SK-N-SH (cell line): ENCODE results near the gene MAPK12. TPM values are rescaled to one million over a fixed set of nuclear protein-coding genes. Genes with fewer than 3 reads are reported as not detected.

Experiments
- CTCF ChIA-PET: fragments of 300-600, 350-600 bp; formaldehyde crosslinking; extraction: SDS; loops from one replicate; lab custom pipeline; 2021; lab: Yijun Ruan, JAX
- POLR2A ChIA-PET: fragments of 350-600 bp; sonication (Branson Sonifier 250); formaldehyde crosslinking; extraction: SDS; loops from one replicate; lab custom pipeline; 2020; ENCODE audit warnings: antibody characterized with exemption, inconsistent platforms; lab: Yijun Ruan, JAX
- DNase-seq: peaks from one replicate; pipeline ENCODE4 v3.0.0; 2012
- H2AFZ ChIP-seq: fragments of 200-600 bp; sonication (generic); 2 replicates; pipeline ENCODE4 v1.8.1; 2016; ENCODE audit warnings: antibody characterized with exemption, mild to moderate bottlenecking, low read depth
- H3F3A ChIP-seq: fragments of 200-600 bp; sonication (generic); replicated peaks from 2 replicates; pipeline ENCODE3; 2016; ENCODE audit warnings: antibody characterized with exemption, mild to moderate bottlenecking; ENCODE audit not compliant: insufficient read depth
- H3K27ac ChIP-seq, 2 experiments: fragments of 200-500 bp in 1 of 2; fragments of 200-600 bp in 1 of 2; sonication (Bioruptor generic) in 1 of 2; sonication (generic), shearing (Covaris generic) in 1 of 2; 2 replicates each; pipeline versions ENCODE4 v1.5.1 to v1.6.1; 2014 to 2016; ENCODE audit warnings: low read depth in 2 of 2, inconsistent platforms in 1 of 2, low read length in 1 of 2, mild to moderate bottlenecking in 1 of 2, mixed read lengths in 1 of 2
- H3K27me3 ChIP-seq: fragments of 200-600 bp; sonication (generic), shearing (Covaris generic); 2 replicates; pipeline ENCODE4 v1.6.1; 2016; ENCODE audit warnings: mixed run types; ENCODE audit not compliant: insufficient read depth
- H3K36me3 ChIP-seq, 2 experiments: fragments of 200-500 bp in 1 of 2; fragments of 200-600 bp in 1 of 2; sonication (Bioruptor generic) in 1 of 2; sonication (generic) in 1 of 2; replicated peaks in 1 of 2; 2 replicates each; pipeline versions ENCODE3 to v1.5.1; 2014 to 2016; ENCODE audit warnings: low read length in 1 of 2, mild to moderate bottlenecking in 1 of 2; ENCODE audit not compliant: insufficient read depth in 2 of 2, control insufficient read depth in 1 of 2
- H3K4me1 ChIP-seq, 2 experiments: fragments of 200-500 bp in 1 of 2; fragments of 200-600 bp in 1 of 2; sonication (Bioruptor generic) in 1 of 2; sonication (generic), shearing (Covaris generic) in 1 of 2; 2 replicates each; pipeline versions ENCODE4 v1.5.1 to v1.6.1; 2014 to 2016; ENCODE audit warnings: low read depth in 1 of 2, low read length in 1 of 2, mixed run types in 1 of 2; ENCODE audit not compliant: insufficient read depth in 2 of 2, control insufficient read depth in 1 of 2
- H3K4me2 ChIP-seq: fragments of 200-600 bp; sonication (generic), shearing (Covaris generic); 2 replicates; pipeline ENCODE4 v1.6.1; 2017; ENCODE audit warnings: mixed run types
- H3K4me3 ChIP-seq, 2 experiments: fragments of 200-500 bp in 1 of 2; fragments of 200-600 bp in 1 of 2; sonication (Bioruptor generic) in 1 of 2; sonication (generic), shearing (Covaris generic) in 1 of 2; 2 replicates each; pipeline versions ENCODE4 v1.5.1 to v1.8.1; 2014 to 2016; ENCODE audit warnings: low read depth in 2 of 2, inconsistent platforms in 1 of 2, low read length in 1 of 2, mild to moderate bottlenecking in 1 of 2, mixed read lengths in 1 of 2, moderate library complexity in 1 of 2
- H3K79me2 ChIP-seq: fragments of 200-600 bp; sonication (generic); 2 replicates; pipeline ENCODE4 v1.8.1; 2017; ENCODE audit warnings: mild to moderate bottlenecking; ENCODE audit not compliant: insufficient read depth
- H3K9ac ChIP-seq: fragments of 200-600 bp; sonication (generic); 2 replicates; pipeline ENCODE4 v1.6.1; 2017; ENCODE audit warnings: mixed run types
- H3K9me2 ChIP-seq: fragments of 200-600 bp; sonication (generic); 2 replicates; pipeline ENCODE4 v1.6.1; 2017; ENCODE audit warnings: mixed run types
- H3K9me3 ChIP-seq: fragments of 200-600 bp; sonication (generic); 2 replicates; pipeline ENCODE4 v1.6.1; 2017; ENCODE audit warnings: mixed run types, mild to moderate bottlenecking, moderate library complexity
- H4K20me1 ChIP-seq: fragments of 200-600 bp; sonication (generic); 2 replicates; pipeline ENCODE4 v1.6.1; 2017; ENCODE audit warnings: mild to moderate bottlenecking, mixed run types; ENCODE audit not compliant: insufficient read depth
- CHD2 ChIP-seq: fragments of 150-350 bp; IDR thresholded peaks from 2 replicates; pipeline ENCODE4 v1.6.1; 2018; ENCODE audit warnings: low read length; ENCODE audit not compliant: partially characterized antibody
- CTCF ChIP-seq: fragments of 200-600 bp; sonication (generic); IDR thresholded peaks from 2 replicates; pipeline ENCODE4 v1.6.1; 2017; ENCODE audit warnings: antibody characterized with exemption, mild to moderate bottlenecking, moderate library complexity
- ELF1 ChIP-seq: IDR thresholded peaks from 2 replicates; pipeline ENCODE4 v1.4.0; 2012
- EZH2phosphoT487 ChIP-seq: fragments of 200-600 bp; sonication (generic); IDR thresholded peaks from 2 replicates; pipeline ENCODE4 v1.6.1; 2017; ENCODE audit warnings: low read depth, mixed run types, mild to moderate bottlenecking, antibody characterized with exemption, moderate library complexity, borderline replicate concordance
- MEF2A ChIP-seq: IDR thresholded peaks from 2 replicates; pipeline ENCODE4 v1.4.0; 2012; ENCODE audit warnings: low read depth, borderline replicate concordance
- MXI1 ChIP-seq: IDR thresholded peaks from 2 replicates; pipeline ENCODE4 v1.6.1; 2012; ENCODE audit warnings: mild to moderate bottlenecking, low read depth, low read length, improper control_type of control experiment
- RAD21 ChIP-seq: IDR thresholded peaks from 2 replicates; pipeline ENCODE4 v1.6.1; 2012; ENCODE audit warnings: mild to moderate bottlenecking, low read length
- RCOR1 ChIP-seq: fragments of 150-350 bp; IDR thresholded peaks from 2 replicates; pipeline ENCODE4 v1.6.1; 2017; ENCODE audit warnings: antibody characterized with exemption, low read length
- TCF12 ChIP-seq: IDR thresholded peaks from 2 replicates; pipeline ENCODE4 v1.4.0; 2012
- USF2 ChIP-seq: fragments of 150-350 bp; IDR thresholded peaks from 2 replicates; pipeline ENCODE4 v1.6.1; 2017; ENCODE audit warnings: antibody characterized with exemption, low read length, low read depth, borderline replicate concordance
- WGBS: methylation state at CpG from one replicate; pipeline ENCODE4 v1.1.6; 2017; ENCODE audit warnings: low lambda C conversion rate; 5-methylcytosine and 5-hydroxymethylcytosine counted together
- polyA plus RNA-seq, 3 experiments: library from polyadenylated mRNA; depleted of rRNA; stranded (reverse); fragments of >200 nt; gene quantifications; 2 replicates each; pipeline ENCODE4 v1.2.3, GENCODE V29; 2012

MAPK12 gene
- polyA plus RNA-seq, 1 of the 3 experiments (the other 2 are of a cell fraction), result 118 TPM

GRCh38 chr22:50267591-50268390 is 6.3 kb upstream of the MAPK12 start (continued):
- no peak for TF ChIP-seq MXI1
- no peak for TF ChIP-seq USF2
- no peak for TF ChIP-seq MEF2A
- TF ChIP-seq ELF1, result no peak
- TF ChIP-seq EZH2phosphoT487, result no peak
- TF ChIP-seq, all 33 proteins: peak for 0

GRCh38 chr22:50266994-50267393 is 5.5 kb upstream of the MAPK12 start:
- ChIA-PET POLR2A (no interaction called here), CTCF (interaction anchor here (0.6 to 11.4 kb wide), 5 partner anchors 9 to 76 kb away, joined by 3 to 72 read pairs (median 3); partner anchors contain the start of gene HDAC10)
- Histone ChIP-seq H3K36me3 (peaks cover 0 to 9% of the 10 kb centered on the region in 2 experiments), H3K27me3 (no peaks in the 10 kb centered on the region), H3F3A (peaks cover 11% of the 10 kb centered on the region), H3K9ac (no peak overlapping the region), H3K27ac (no peak overlapping the region), H3K4me3 (no peak overlapping the region), H3K4me1 (peaks cover 20 to 30% of the 10 kb centered on the region in 2 experiments; a peak in 2 of 4 replicates), H3K79me2 (no peaks in the 10 kb centered on the region), H2AFZ (no peak overlapping the region), H3K4me2 (no peak overlapping the region), H3K9me3 (no peaks in the 10 kb centered on the region), H3K9me2 (no peaks in the 10 kb centered on the region), H4K20me1 (no peaks in the 10 kb centered on the region)
- TF ChIP-seq CHD2 (no peak), MXI1 (no peak), CTCF (no peak), RAD21 (no peak), RCOR1 (no peak), TCF12 (no peak), ELF1 (no peak)
- 91% methylated on average over 20 of the region's 37 CpGs for WGBS
- DNase-seq, result no peak
